HG03066 (cell line): ENCODE results near the gene XPNPEP2.

Source experiments
- ATAC-seq: cut with Tn5 transposase; IDR thresholded peaks from one replicate; pipeline ENCODE4 v1.9.1; 2021; ENCODE audit warnings: low read depth; ENCODE audit not compliant: unreplicated experiment

Gene XPNPEP2

GRCh38 chrX:129772796-129773431, 34.1 kb downstream of the XPNPEP2 start:
- ATAC-seq, result peak; percentile 64

- ATAC-seq, result no peak
These were observed 35.1 kb downstream of the XPNPEP2 start for GRCh38 chrX:129773649-129774458.

DNA sequence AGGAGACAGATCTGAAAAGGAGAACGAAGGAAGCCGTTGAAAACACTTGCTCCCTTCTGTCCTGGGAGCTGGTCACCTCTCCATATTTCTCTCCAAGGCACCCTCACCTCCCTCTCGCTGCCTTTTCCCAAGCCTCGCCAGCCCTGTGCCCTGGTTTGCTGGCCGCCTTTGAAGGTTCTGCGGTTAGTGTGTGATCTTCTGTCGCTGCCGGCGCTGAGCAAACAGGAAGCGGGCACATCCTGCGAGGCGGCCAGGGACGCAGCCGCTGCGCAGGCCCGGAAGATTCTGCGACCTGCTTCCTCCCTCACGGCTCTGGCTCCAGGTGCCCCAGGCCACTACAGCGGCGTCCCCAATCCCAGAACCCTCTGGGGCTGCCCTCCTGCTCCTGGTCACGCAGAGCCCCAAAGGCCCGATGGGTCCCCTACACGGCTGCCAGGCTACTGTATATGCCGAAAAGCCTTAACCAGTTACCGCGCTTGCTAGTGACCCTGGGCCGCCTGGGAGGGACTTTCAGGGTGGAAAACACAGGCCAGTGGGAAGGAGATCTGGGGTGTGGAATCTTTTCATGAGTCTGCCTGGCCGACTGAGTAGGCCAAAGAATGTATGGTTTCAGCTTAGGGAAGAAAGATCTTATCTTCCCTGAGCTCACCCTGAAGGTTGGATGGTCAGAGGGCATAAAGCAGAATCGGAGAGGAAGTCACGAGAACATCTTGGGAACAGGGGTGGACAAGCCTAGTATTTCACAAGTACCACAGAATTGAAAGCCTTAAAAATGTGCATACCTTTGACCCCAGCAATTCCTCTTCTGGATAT, 38.6 kb downstream of the XPNPEP2 start:
- ATAC-seq, result no peak

- ATAC-seq, result no peak
These were observed 40.4 kb downstream of the XPNPEP2 start for GRCh38 chrX:129779086-129779672.

DNA sequence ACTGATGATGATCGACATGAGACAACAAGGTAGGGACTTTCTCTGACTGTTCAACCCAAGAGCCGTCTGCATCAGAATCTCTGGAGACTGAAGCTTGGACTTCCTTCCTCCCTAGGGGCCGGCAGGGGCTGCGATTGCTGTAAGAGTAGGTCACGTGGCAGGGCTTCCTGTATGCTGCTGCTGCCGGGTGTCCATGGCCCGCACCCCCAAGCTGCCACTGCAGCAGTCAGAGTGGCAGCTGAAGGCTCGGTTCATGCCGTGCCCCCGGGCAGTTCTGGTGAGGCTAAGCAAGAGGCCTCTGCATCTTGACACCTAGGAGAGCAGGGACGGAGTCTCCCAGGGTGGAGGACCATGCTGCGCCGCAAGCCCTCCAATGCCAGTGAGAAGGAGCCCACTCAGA, 41.0 kb downstream of the XPNPEP2 start, which contains the start of gene SASH3:
SASH3 (plus strand) TSS at position 203 of the 400 bp plus-strand sequence; CDS start at position 352, 149 bp downstream.
- ATAC-seq, result peak; percentile 41

GRCh38 chrX:129780441-129781105, 41.8 kb downstream of the XPNPEP2 start:
- ATAC-seq, result no peak

DNA sequence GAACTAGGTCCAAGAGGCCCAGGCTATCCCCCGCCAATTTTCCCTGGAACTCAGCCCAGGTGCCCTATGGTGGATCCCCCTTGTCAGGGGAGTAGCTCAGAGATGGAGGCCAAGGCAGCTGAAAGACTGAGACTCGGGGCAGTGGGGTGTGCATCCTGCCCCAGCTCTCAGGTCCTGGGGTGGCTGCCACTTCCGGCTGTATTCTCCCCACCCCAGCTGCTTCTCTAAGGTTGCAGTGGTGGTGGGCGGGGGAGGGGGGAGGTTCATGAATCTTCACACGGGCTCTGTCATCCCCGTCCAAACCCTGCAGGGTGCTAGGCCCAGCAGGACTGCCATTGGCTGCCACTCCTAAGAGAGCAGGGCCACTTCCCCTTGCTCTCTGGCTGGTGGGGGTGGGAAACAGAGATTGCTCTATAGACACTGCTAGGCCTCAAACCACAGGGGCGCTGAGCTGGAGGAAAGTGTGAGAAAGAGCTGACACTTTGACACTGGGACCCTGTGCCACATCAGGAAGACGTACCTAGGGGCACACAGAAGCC, 42.4 kb downstream of the XPNPEP2 start:
- ATAC-seq, result peak; percentile 56

- ATAC-seq, result no peak
These were observed 43.1 kb downstream of the XPNPEP2 start for GRCh38 chrX:129781680-129782495.

- ATAC-seq, result no peak
These were observed 43.9 kb downstream of the XPNPEP2 start for GRCh38 chrX:129782706-129783105.

DNA sequence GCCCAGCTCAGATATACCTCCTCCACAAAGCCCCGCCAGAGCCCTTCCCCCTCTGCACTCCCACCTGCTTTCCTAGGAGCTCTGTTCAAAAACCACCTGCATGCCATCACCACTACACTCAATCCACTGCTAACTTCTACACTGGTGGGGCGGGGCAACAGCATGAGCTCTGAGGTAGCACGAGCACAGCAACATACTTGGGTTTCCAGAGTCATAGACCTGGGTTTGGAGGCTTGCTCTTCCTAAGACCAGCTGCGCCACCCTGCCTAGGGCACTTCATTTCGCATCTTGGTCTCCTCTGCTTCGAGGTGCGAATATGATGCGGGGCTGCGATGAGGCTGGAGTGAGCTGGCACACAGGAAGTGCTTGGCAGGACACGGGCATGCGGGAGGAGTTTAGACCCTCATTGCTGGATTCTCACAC, 44.5 kb downstream of the XPNPEP2 start:
- no peak for ATAC-seq

GRCh38 chrX:129784371-129784770, 45.6 kb downstream of the XPNPEP2 start:
- no peak for ATAC-seq

DNA sequence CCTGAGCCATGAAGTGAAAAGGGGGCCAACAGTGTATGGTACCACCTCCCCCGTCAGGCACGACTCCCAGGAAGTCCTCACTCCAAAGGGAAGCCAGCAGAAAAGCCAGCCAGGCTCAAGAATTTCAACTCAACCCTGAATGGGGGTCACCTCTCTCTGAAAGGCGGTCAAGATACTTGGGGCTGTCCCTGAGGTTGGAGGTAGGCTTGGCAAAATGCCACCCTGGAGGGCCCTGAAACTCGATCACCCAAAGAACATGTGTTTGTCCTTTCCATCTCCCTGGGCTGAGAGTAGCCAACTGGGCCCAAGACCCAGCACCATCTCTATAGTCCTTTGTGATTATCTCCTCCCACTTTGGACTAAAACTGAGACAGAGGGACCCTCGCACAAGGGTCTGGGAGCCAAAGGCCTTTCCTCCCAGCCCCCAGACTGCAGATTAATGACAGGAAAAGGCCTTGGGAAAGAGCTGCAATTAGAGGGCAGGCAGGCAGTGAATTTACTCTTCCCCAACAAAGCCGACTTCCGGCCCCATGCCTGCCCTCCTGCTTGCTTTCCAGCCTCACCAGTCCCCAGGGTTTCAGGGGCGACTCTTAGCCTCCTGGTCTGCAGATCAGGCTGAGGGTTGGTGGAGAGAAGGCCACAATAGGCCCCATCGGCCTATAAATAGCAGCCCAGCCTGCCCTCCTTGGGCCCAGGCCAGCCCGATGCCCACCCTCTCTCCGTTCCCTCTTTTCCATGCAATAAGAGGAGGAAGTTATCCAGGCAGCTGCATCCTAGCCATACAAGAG, 46.6 kb downstream of the XPNPEP2 start:
- ATAC-seq, result no peak

DNA sequence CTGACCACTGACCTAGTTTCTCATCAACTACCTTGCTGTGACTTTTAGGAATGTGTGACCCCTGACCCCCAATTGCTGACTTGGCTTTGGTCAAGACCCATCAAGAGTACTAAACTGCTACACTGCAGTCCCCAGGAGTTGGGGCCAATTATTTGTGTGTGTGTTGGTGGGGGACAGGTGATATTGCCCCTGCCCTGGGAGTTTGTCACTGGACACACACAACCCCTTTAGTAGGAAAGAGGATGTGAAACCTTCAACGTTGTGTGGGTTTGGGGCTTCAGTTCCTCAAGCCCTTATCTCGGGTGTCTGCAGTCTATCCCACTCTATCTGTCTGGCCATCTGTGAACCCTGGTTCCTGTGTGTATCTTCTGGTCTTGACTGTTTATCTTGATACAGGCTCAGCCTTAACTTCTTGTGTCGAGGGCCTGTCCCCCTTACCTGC, 47.5 kb downstream of the XPNPEP2 start:
- peak; percentile 85 for ATAC-seq

DNA sequence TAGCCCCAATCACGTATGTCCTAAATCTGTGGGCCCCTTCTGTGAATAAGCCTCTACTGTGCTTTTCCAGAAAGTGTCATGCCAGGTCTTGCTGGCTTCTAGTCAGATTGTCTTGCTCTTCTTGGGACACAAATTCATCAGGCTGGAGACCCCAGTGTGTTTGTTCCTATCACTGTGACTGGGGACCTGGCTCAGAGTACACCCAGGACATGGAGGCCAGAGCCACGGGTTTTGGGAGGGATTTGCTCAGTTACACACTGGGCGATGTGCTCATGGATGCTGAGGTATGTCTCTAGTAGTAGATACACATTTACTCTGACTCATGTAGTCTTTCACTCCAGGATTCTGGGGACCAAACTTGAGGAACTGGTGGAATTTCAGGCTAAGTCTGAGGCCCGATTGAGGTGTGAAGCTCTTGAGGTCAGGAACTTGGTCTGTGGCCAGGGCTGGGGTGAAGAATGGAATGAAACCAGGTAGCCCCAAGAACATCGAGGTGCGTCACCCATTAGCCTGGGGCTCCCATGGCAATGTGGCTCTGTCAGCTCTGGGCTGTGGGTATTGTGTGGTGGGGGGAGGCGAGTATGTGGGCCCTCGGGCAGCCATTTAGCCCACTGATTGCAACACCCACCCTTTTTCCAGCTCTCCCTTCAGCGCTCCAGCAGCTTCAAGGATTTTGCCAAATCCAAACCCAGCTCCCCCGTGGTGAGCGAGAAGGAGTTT, 48.7 kb downstream of the XPNPEP2 start:
- no peak for ATAC-seq

DNA sequence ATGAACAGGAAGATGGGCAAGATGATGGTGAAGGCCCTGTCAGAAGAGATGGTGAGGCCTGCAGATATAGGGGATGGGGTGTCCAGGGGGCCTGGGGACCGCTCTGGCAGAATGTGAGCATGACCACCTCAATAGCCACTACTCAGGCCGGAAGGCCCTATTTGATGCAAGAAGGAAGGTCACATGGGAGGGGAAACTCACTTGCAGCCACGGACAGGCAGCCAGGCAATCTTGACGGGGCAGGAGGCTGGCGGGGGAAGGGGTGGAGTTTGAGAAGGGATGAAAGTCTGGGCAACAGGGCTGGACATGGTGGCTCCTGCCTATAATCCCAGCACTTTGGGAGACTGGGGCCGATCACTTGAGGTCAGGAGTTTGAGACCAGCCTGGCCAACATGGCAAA, 49.7 kb downstream of the XPNPEP2 start:
- no peak for ATAC-seq

GRCh38 chrX:129790146-129790545, 51.4 kb downstream of the XPNPEP2 start:
- ATAC-seq, result no peak

GRCh38 chrX:129790808-129791207, 52.0 kb downstream of the XPNPEP2 start:
- ATAC-seq, result no peak

GRCh38 chrX:129791336-129791735, 52.6 kb downstream of the XPNPEP2 start:
- no peak for ATAC-seq
